ENCODE data around the gene DNPEP.

Gene DNPEP

DNA sequence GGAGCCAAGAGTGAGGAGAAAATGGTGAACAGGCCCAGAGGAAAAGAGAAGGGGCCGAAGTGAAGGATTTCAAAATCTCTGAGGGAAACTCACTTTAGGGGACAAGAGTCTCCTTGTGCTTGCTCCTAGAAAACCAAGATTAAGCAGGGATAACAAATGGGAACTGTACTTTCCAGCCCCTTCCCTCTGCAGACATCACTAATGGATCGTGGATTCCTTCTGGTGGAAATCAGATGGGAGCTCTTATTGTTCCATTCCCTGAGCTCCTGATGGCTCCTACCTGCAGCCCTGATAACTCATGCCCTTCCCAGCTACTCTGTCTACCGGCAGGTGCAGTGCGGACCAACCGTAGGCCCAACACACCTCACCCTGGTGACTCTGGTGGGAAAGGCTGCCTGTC lies 34.6 kb downstream of the DNPEP start:
- no peak for DNase-seq

DNA sequence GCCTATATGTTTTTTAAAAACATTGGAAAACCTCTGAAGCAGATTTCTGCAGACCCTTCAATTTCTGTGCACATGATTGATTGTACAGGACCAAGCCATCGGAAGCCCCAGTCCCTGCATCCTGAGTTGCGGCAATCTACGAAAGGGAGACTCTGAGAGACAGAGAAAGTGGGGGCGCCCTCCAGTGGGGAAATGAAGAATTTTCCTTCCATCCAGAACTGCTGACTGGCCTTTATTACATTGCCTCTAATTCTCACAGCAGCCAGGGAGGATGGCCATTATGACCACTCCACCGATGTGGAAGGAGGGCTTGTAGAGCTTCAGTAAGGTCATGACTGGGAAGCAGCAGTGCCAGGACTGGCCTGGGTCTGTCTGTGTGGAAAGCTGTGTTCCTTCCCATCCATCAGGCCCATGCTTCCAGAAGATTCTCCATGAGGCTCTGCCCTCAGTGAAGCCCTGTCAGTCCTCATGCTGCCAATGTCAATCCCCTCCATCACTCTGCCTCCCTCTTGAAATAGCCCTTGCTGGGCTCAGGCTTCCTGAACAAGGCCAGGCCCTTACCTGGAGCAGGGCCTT lies 35.2 kb downstream of the DNPEP start:
- DNase-seq, result peak; percentile 63

DNA sequence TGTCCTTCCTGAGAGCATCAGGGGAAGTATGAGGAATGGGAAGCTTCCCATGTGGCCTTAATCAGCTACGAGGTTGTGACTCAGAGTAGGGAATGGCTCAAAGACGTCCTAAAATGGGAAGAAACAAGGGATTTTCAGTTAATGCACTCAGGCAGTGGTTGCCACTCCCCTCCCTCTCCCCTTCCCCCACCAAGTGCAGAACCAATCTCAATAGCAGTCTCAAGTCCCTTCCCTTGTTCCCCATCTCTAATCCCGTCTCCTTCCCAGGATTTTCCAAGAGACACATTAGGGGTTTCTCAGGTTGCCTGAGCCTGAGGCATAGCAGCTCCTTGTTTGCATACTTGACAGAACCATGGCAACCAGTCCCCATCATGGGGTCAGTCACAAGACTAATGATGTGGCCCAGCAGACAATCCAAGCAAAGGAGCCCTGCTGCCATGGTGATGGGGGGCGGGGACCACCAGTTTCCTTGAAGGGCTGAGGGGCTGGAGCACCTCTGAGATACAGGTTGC lies 36.9 kb downstream of the DNPEP start:
- no peak for DNase-seq

DNA sequence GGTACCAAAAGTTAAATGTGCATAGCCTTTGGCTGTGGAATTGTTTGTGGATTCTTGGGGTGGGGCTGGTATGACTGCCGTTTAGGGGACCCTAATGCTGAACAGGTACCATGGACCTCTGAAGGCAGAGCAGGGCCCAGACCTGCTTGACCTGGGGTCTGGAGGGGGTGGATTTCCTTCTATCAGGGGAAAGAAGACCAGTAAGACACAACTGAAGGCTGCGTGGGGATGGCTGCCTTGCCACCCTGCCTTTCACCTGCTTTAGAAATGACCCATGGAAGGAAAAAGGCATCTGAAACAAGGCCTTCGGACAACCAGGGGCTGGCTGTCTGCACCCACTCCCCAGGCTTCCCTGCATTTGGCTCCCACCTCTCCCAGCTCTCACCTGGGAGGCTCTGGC lies 37.5 kb downstream of the DNPEP start:
- DNase-seq, result no peak

DNA sequence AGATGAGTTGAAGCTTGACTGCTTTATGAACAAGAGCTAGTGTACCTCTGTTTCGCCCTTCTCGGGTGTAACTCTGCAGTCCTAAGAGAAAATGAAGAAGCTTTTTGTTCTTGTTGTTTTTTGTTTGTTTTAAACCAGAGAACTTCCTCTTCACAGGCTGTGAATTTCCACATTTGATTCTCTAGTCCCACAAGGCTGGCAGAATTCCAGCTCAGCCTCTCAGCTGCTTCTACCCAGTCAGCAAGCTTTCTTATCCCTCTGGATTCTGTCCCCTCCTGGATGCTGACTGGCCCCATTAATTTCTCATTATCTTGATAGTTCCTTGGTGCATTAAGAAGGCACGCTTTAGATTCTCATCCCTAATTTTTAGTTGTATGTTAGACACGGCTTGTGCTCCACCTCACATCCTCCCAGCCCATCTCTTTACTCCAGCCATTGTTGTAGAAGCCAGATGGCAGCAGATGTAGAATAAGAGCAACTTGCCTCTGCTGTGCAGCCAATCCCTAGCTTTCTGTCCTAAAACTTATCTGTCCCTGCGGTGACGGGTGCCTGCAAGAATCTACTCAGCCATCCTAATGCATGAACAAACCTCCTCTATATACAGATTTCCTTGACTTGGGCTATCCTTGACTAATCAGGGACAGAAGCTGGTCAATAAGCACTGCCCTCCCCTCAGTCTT lies 42.8 kb downstream of the DNPEP start:
- DNase-seq, result no peak

DNA sequence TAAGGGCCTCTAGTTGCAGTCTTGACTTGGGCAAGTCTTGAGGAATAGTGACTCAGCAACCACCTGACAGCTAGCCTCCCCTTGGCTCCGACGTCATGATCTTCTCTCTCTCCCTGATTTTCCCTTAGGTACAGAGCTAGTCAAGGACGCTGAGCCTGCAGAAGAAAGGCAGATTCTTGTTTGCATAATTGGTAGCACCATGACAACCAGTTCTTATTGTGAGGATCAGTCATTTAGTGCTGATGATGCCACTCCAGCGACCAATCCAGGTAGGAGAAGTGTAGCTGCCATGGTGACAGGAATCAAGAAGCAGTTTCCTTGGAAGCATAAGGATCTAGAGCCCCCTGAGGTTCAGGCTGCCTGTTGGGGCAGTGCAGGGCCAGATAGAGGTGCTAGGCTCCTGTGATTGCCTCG lies 52.3 kb downstream of the DNPEP start:
- no peak for DNase-seq

DNA sequence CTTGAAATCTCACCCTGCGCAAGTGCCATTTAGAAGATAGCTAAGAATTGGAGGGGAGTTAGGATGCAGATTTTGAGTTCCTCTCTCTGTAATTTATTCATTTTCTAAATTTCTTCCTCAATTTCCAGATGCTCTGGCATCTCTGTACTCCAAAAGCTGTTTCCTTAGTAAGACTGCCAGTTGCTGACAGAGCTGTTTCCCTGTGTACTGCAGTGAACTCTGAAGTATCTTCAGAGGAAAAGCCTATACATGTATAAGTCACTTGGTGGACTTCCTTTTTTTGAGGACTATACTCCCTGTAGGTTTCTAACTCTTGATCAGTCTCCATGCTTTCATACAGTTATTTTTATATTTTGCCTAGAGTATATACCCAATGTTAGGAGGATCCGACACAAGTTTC lies 53.6 kb downstream of the DNPEP start:
- DNase-seq, result no peak

DNA sequence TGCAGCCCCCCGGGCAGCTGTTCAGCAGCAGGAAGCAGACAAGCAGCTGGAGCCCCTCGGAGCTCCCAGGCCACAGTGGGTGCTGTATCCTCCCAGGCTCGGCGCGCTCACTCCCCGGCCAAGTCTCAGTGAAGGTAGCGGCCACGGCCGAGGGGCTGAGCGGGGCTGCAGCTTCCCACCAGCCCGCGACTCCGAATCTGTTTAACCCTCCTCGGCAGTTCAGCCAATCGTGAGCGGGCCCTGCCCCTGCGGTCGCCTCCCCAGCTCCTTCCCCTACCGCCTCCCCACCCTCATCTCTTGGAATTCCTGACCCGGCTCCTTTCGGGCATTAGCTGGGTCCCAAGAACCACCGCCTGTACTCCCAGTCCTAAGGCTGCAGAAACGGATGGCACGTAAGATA lies 55.2 kb downstream of the DNPEP start, which contains the start of gene RESP18:
Gene RESP18, minus strand, starts transcription at position 203 of the 400 bp plus-strand sequence.
- DNase-seq, result no peak

DNA sequence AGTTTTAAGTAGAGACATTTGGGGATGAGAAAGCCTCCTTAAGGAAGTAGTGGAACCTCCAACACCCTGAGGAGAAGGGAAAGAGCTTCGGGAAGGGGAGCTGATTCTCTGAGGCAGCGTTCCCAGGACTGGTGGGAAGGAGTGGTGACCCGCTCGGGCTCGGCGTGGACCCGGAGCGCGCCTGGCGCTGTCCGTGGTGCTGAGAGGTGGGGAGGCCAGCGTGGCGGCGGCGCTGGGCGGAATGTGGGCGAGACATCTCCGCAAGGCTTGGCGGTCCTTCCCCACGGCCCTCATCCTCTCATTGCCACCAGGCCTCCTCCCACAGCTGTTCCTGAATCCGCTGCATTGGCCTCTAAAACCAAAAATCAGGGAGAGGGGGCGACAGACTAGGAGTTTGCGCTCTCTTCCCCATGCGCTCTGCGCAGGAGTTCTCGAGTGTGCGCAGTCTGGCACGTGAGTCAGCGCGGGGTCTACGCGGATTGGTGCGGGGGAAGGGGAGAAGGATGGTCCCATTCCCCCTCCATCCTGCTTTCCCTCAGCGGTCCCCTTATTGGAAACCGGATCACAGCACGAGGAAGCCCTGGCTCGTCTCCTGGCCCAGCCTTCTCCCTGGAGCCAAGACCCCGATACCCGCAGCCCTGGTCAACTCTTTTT lies 56.0 kb downstream of the DNPEP start:
- DNase-seq, result no peak

DNA sequence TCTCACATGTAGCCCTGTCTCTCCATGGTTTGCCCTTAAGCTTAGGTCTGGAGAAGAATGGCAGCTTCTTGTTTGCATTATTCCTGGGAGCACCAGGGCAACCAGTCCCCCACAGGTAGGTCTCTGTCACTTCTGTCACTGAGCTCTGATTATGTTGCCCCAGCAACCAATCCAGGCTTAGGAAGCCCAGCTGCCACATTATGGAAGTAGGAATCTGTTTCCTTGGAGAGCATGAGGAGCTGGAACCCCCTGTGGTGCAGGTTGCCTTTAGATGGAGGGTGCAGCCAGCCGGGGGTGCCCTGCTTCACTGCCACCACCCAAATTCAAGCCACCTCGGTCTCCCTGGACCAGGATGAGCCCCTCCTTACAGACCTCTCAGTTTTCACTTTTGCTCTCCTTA lies 60.0 kb downstream of the DNPEP start:
- DNase-seq, result no peak

DNA sequence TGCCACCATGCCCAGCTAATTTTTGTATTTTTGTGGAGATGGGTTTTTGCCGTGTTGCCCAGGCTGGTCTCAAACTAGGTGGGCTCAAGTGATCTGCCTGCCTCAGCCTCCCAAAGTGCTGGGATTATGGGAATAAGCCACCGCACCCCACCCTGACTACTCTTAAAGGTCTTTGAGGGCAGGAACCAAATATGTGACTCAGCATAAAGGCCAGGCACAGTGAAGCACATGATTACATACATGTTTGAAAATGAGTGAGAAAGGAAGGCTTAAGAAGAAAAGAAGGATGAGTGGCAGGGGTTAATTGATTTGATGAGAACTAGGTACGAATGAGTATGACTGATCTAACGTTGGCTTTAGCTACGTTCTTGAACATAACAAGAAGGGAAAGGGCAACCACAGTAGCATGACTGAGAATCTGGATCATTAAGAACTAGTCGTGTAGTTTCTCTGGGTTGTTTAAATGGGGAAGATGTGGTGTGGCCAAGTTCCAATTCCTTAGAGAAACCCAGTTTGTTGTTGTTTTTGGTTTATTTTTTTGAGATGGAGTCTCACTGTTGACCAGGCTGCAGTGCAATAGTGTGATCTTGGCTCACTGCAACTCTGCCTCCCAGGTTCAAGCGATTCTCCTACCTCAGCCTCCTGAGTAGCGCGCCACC lies 61.9 kb downstream of the DNPEP start:
- no peak for DNase-seq

DNA sequence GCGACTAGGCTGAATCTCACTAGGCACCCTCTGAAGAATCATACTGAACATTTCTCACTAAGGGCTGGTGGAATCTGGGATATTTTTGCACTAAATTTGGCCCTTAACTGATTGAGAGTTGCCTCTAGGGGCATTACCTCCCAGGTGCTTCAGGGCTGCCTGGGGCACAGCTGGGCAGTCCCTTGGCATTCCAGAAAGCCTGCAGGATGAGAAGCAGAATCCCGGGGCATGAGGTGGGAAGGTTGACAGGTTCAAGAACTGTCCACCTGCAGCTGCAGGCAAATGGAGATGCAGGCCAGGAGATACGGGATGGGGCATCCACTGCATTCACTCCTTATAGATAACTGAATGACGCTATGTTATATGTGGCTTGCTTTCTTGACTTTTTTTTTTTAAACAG lies 62.6 kb downstream of the DNPEP start:
- no peak for DNase-seq

DNA sequence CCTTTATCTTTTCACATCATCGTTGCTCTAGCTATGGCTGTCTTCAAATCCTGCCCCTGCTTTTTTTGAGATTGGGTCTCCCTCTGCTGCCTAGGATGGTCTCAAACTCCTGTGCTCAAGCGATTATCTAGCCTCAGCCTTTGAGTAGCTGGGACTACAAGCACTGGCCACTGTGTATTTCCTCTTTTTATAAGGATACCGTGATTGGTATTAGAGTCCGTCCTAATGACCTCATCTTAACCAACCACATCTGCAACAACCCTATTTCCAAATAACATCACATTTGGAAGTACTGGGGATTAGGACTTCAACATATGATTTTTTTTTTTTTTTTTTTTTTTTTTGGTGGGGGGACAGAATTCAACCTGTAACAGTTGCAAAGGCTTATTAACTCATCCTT lies 64.3 kb downstream of the DNPEP start:
- no peak for DNase-seq

All from activated gamma-delta T cell treated with Interleukin-2 at 50 U/mL for 16 hours (primary cell).